CD4-positive, alpha-beta memory T cell (primary cell): ENCODE results near the gene GRID1. TPM values are rescaled to one million over a fixed set of nuclear protein-coding genes. Genes with fewer than 3 reads are reported as not detected.

ENCODE experiments used
- CTCF ChIA-PET: fragments of 350-600 bp; sonication (Branson Sonifier 250); formaldehyde crosslinking; loops from one replicate; lab custom pipeline; 2021; ENCODE audit warnings: inconsistent platforms; ENCODE audit not compliant: partially characterized antibody; lab: Charles Lee
- POLR2A ChIA-PET: fragments of 350-600 bp; sonication (Branson Sonifier 250); formaldehyde crosslinking; loops from one replicate; lab custom pipeline; 2021; ENCODE audit not compliant: partially characterized antibody; lab: Charles Lee
- DNase-seq, 5 donors: peaks; one replicate each; pipeline versions ENCODE4 v3.0.0 to v3.0.0-alpha.2; 2020 to 2022; ENCODE audit warnings: mixed read lengths in 1 of 5
- H3K27ac ChIP-seq: one replicate; pipeline ENCODE4 v1.7.0; 2013; ENCODE audit warnings: low read depth, low read length
- H3K27me3 ChIP-seq: 2 replicates; pipeline ENCODE4 v1.7.0; 2013; ENCODE audit warnings: mild to moderate bottlenecking, low read length, moderate library complexity; ENCODE audit not compliant: insufficient read depth
- H3K36me3 ChIP-seq: 2 replicates; pipeline ENCODE4 v1.7.0; 2013; ENCODE audit warnings: mild to moderate bottlenecking, low read length, moderate library complexity; ENCODE audit not compliant: insufficient read depth
- H3K4me1 ChIP-seq: 2 replicates; pipeline ENCODE4 v1.7.0; 2013; ENCODE audit warnings: mild to moderate bottlenecking, low read length, moderate library complexity; ENCODE audit not compliant: insufficient read depth
- H3K4me3 ChIP-seq, 2 donors: one replicate each; pipeline ENCODE4 v1.7.0; 2013; ENCODE audit warnings: low read length in 2 of 2, mild to moderate bottlenecking in 1 of 2
- H3K9me3 ChIP-seq, 2 donors: one replicate each; pipeline ENCODE4 v1.7.0; 2013; ENCODE audit warnings: low read length in 2 of 2, control low read depth in 1 of 2; ENCODE audit not compliant: control insufficient read depth in 1 of 2
- H3K27ac Mint-ChIP-seq, 7 donors: one replicate each; pipeline ENCODE4 v1.8.0; 2020 to 2021; ENCODE audit warnings: mixed read lengths in 7 of 7, mild to moderate bottlenecking in 6 of 7, inconsistent platforms in 3 of 7, moderate library complexity in 3 of 7
- H3K27me3 Mint-ChIP-seq, 2 donors: one replicate each; pipeline ENCODE4 v1.8.0; 2020 to 2021; ENCODE audit warnings: mixed read lengths in 2 of 2
- H3K36me3 Mint-ChIP-seq, 2 donors: one replicate each; pipeline ENCODE4 v1.8.0; 2020 to 2021; ENCODE audit warnings: mixed read lengths in 2 of 2, inconsistent platforms in 1 of 2, mild to moderate bottlenecking in 1 of 2
- H3K4me1 Mint-ChIP-seq, 4 donors: one replicate each; pipeline ENCODE4 v1.8.0; 2020 to 2021; ENCODE audit warnings: mixed read lengths in 4 of 4, mild to moderate bottlenecking in 1 of 4
- H3K4me3 Mint-ChIP-seq, 8 donors: one replicate each; pipeline ENCODE4 v1.8.0; 2020 to 2021; ENCODE audit warnings: mixed read lengths in 8 of 8, mild to moderate bottlenecking in 7 of 8, moderate library complexity in 6 of 8, inconsistent platforms in 3 of 8
- H3K9me3 Mint-ChIP-seq, 8 donors: one replicate each; pipeline ENCODE4 v1.8.0; 2020 to 2021; ENCODE audit warnings: mixed read lengths in 8 of 8, mild to moderate bottlenecking in 5 of 8, inconsistent platforms in 3 of 8, moderate library complexity in 1 of 8
- intact Hi-C: fragments of 100-400 bp; cut with micrococcal nuclease; formaldehyde crosslinking; loops from one replicate; pipeline ENCODE4 v1.15.1; 2023
- polyA plus RNA-seq, 2 donors: library from polyadenylated mRNA; unstranded; fragments of 300-500 nt; fragmentation: Illumina TruSeq; gene quantifications; one replicate each; pipeline ENCODE4 v1.2.3, GENCODE V29; 2021
- total RNA-seq, 2 experiments: library from RNA; stranded (reverse); gene quantifications; one replicate each; pipeline ENCODE4 v1.2.3, GENCODE V29; 2021

The GRID1 gene
- total and polyA plus RNA-seq, 4 experiments from 2014 or later = not detected

GRCh38 chr10:86211691-86212390 lies 154.8 kb downstream of the GRID1 start:
- Histone ChIP-seq H3K27ac (no peak overlapping the region), H3K4me1 (no peaks in the 10 kb centered on the region), H3K27me3 (no peaks in the 10 kb centered on the region), H3K9me3 (no peaks in the 10 kb centered on the region), H3K4me3 (no peak overlapping the region), H3K36me3 (no peaks in the 10 kb centered on the region)
- Mint-ChIP-seq H3K36me3 (no peaks in the 10 kb centered on the region), H3K4me3 (no peak overlapping the region), H3K27ac (no peak overlapping the region), H3K4me1 (no peaks in the 10 kb centered on the region), H3K27me3 (peaks cover 2 to 7% of the 10 kb centered on the region in 2 donors), H3K9me3 (no peaks in the 10 kb centered on the region)
- intact Hi-C loops = no loop called here
- DNase-seq = no peak
- ChIA-PET CTCF (no interaction called here), POLR2A (no interaction called here)

DNA sequence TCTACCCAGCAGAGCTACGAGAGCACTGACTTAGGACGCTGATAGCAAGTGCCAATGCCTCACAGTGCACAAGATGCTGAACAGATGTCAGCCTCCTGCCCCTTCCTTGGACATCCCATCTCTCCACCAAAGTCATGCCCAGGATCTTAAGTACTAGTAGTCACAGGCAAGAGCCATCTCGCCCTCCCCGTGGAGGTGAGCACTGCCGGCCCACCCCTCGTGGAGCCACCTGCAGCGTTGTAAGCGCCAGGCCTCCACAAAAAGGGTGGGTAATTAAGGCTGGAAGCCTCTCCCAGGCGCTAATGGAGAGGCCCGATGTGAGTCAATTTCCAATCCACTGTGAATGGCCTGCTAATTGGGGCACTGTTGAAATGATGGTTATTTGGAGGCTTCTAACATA lies 156.2 kb downstream of the GRID1 start:
- intact Hi-C loops = no loop called here

DNA sequence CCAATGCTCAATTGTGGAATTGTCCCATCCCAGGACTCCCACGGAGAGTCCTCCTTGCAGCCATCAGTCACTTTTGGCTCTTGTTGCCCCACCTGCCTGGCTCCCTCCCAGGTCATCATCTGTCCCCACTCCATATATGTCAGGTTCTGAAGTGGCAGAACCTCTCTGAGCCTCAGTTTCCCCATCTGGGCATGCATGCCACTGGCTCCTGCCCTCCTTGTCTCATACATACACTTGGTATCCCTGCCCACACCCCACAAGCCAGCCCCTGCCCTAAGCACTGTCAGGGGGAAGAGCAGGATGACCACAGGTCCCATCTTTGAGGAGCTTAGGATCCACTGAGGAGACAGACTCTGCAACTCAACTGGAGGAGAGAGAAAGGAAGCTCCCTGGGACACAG lies 156.9 kb downstream of the GRID1 start:
- Mint-ChIP-seq H3K4me1 (no peaks in the 10 kb centered on the region), H3K36me3 (no peaks in the 10 kb centered on the region), H3K27ac (no peak overlapping the region), H3K4me3 (no peak overlapping the region), H3K27me3 (peaks cover 2 to 7% of the 10 kb centered on the region in 2 donors), H3K9me3 (no peaks in the 10 kb centered on the region)
- DNase-seq = no peak
- H3K27ac ChIP-seq = no peak overlapping the region
- POLR2A ChIA-PET = no interaction called here
- no peaks in the 10 kb centered on the region for H3K9me3 ChIP-seq
- no peak overlapping the region for H3K4me3 ChIP-seq
- intact Hi-C loops = no loop called here
- H3K4me1 ChIP-seq = no peaks in the 10 kb centered on the region
- H3K36me3 ChIP-seq = no peaks in the 10 kb centered on the region
- CTCF ChIA-PET = no interaction called here
- H3K27me3 ChIP-seq = no peaks in the 10 kb centered on the region

More for the DNA sequence above, 156.2 kb downstream of the GRID1 start:
- no peak for DNase-seq
- Mint-ChIP-seq H3K36me3 (no peaks in the 10 kb centered on the region), H3K4me3 (no peak overlapping the region), H3K9me3 (no peaks in the 10 kb centered on the region), H3K4me1 (no peaks in the 10 kb centered on the region), H3K27ac (no peak overlapping the region), H3K27me3 (peaks cover 2 to 7% of the 10 kb centered on the region in 2 donors)
- Histone ChIP-seq H3K9me3 (no peaks in the 10 kb centered on the region), H3K27me3 (no peaks in the 10 kb centered on the region), H3K4me3 (no peak overlapping the region), H3K27ac (no peak overlapping the region), H3K4me1 (no peaks in the 10 kb centered on the region), H3K36me3 (no peaks in the 10 kb centered on the region)
- ChIA-PET POLR2A (no interaction called here), CTCF (no interaction called here)

GRCh38 chr10:86207226-86207625 lies 159.4 kb downstream of the GRID1 start:
- Mint-ChIP-seq H3K4me1 (no peaks in the 10 kb centered on the region), H3K27me3 (peaks cover 2 to 7% of the 10 kb centered on the region in 2 donors), H3K4me3 (no peak overlapping the region), H3K36me3 (no peaks in the 10 kb centered on the region), H3K27ac (no peak overlapping the region), H3K9me3 (no peaks in the 10 kb centered on the region)
- POLR2A ChIA-PET = no interaction called here
- Histone ChIP-seq H3K9me3 (no peaks in the 10 kb centered on the region), H3K27me3 (no peaks in the 10 kb centered on the region), H3K36me3 (no peaks in the 10 kb centered on the region), H3K4me3 (no peak overlapping the region), H3K27ac (no peak overlapping the region), H3K4me1 (no peaks in the 10 kb centered on the region)
- DNase-seq = no peak
- CTCF ChIA-PET = no interaction called here
- intact Hi-C loops = no loop called here

- no peaks in the 10 kb centered on the region for H3K4me1 ChIP-seq
- intact Hi-C loops = no loop called here
- ChIA-PET POLR2A (no interaction called here), CTCF (no interaction called here)
- H3K27me3 Mint-ChIP-seq = peaks cover 4 to 7% of the 10 kb centered on the region in 2 donors
- peaks cover 0 to 1% (median 0%) of the 10 kb centered on the region in 8 donors for H3K9me3 Mint-ChIP-seq
- no peak overlapping the region for H3K4me3 ChIP-seq
- no peak overlapping the region for H3K4me3 Mint-ChIP-seq
- no peak for DNase-seq
- H3K4me1 Mint-ChIP-seq = no peaks in the 10 kb centered on the region
- no peaks in the 10 kb centered on the region for H3K36me3 Mint-ChIP-seq
- no peak overlapping the region for H3K27ac ChIP-seq
- no peak overlapping the region for H3K27ac Mint-ChIP-seq
- no peaks in the 10 kb centered on the region for H3K27me3 ChIP-seq
- H3K36me3 ChIP-seq = no peaks in the 10 kb centered on the region
- H3K9me3 ChIP-seq = no peaks in the 10 kb centered on the region
These were observed 160.4 kb downstream of the GRID1 start for GRCh38 chr10:86206240-86206579.

DNA sequence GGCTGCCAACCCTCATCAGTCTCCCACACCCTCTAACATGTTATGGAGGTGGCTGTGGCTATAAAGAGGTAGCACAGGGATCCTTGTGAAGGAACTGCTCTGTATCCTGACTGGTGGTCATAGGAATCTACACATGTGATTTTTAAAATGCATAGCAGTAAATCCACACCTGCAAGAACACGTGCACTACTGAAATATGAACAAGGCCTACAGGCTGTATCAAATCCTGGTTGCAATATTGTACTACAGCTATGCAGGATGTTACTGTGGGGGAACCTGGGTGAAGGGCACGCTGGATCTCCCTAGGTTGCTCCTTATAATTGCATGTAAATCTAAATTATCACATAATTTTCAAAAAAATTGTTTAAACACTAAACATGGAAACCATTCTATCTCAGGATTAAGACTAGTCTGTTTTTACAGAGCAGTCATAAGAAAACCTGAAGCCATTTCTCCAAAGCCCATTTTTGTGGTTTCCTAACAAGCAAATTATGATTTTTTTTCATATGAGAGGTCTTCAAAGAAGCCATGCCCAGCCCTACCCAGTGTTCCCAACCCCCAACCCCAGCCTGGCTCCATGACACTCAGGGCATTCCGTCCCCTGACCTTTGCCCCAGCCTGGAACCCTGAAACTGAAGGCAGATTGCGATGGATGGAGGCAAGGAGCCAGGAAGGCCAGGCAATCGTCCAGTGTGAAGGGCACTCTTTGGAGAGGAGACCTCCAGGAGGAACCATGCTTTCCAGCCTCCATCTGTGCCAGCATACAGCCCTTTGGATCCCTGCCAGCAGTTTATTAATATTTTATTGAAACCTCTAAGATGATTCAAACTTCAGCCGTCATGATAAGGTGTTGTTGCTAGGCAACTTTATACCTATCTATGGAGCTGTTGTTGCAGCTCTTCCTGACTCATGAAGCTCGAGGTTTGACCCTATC lies 161.0 kb downstream of the GRID1 start:
- no peak for DNase-seq
- no peaks in the 10 kb centered on the region for H3K36me3 ChIP-seq
- no peak overlapping the region for H3K27ac Mint-ChIP-seq
- ChIA-PET POLR2A (no interaction called here), CTCF (no interaction called here)
- peaks cover 0 to 3% (median 0%) of the 10 kb centered on the region in 8 donors for H3K9me3 Mint-ChIP-seq
- no peaks in the 10 kb centered on the region for H3K9me3 ChIP-seq
- H3K4me3 ChIP-seq = no peak overlapping the region
- intact Hi-C loops = no loop called here
- H3K27ac ChIP-seq = no peak overlapping the region
- no peaks in the 10 kb centered on the region for H3K36me3 Mint-ChIP-seq
- H3K27me3 ChIP-seq = no peaks in the 10 kb centered on the region
- H3K27me3 Mint-ChIP-seq = peaks cover 4 to 7% of the 10 kb centered on the region in 2 donors
- H3K4me1 Mint-ChIP-seq = no peaks in the 10 kb centered on the region
- no peak overlapping the region for H3K4me3 Mint-ChIP-seq
- H3K4me1 ChIP-seq = no peaks in the 10 kb centered on the region

GRCh38 chr10:86204421-86205305 lies 161.9 kb downstream of the GRID1 start:
- Mint-ChIP-seq H3K27ac (no peak overlapping the region), H3K36me3 (no peaks in the 10 kb centered on the region), H3K9me3 (peaks cover 0 to 5% (median 0%) of the 10 kb centered on the region in 8 donors), H3K4me3 (no peak overlapping the region), H3K27me3 (peaks cover 4 to 5% of the 10 kb centered on the region in 2 donors), H3K4me1 (no peaks in the 10 kb centered on the region)
- ChIA-PET POLR2A (no interaction called here), CTCF (no interaction called here)
- Histone ChIP-seq H3K27ac (no peak overlapping the region), H3K27me3 (no peaks in the 10 kb centered on the region), H3K4me3 (no peak overlapping the region), H3K4me1 (no peaks in the 10 kb centered on the region), H3K36me3 (no peaks in the 10 kb centered on the region), H3K9me3 (no peaks in the 10 kb centered on the region)
- no peak for DNase-seq
- intact Hi-C loops = no loop called here
